Ovary (tissue), 3 donors: ENCODE data around the gene DDTL.

Source experiments
- CTCF ChIP-seq, 3 donors: fragments of 450-650 bp in 2 of 3; fragments of 200-600 bp in 1 of 3; IDR thresholded peaks; one replicate each; pipeline versions ENCODE4 v1.5.1 to v1.8.0; 2016 to 2022; ENCODE audit warnings: antibody characterized with exemption in 3 of 3, mild to moderate bottlenecking in 1 of 3
- EP300 ChIP-seq: sonication (generic); formaldehyde crosslinking; IDR thresholded peaks from one replicate; pipeline ENCODE4 v1.6.1; 2017; ENCODE audit warnings: antibody characterized with exemption
- POLR2A ChIP-seq: fragments of 450-650 bp; IDR thresholded peaks from one replicate; pipeline ENCODE4 v1.6.1; 2017; ENCODE audit warnings: antibody characterized with exemption, mild to moderate bottlenecking, moderate library complexity
- donor health status: DM: no; HTN: no; CAD: no.

- TF ChIP-seq CTCF (IDR thresholded peaks at IDR 0.05) (no peak), POLR2A (no peak), EP300 (no peak)
These were observed 4.3 kb downstream of the DDTL start for GRCh38 chr22:23970816-23971486.
